Gastrocnemius medialis (tissue), 4 donors: Measurements from ENCODE around the gene PAK4. TPM values are rescaled to one million over a fixed set of nuclear protein-coding genes. Genes with fewer than 3 reads are reported as not detected.

ENCODE experiments used
- total RNA-seq, 4 donors: library from RNA; depleted of rRNA; stranded (reverse); fragments of >200 nt; gene quantifications; one replicate each; pipeline versions ENCODE4 v1.1.0 to v1.2.3, GENCODE V29; 2016

Gene PAK4
- total RNA-seq, 4 donors from 2014 or later, result 4.7 to 11.7 (median 8.3) TPM

Other genes with a start within 250 kb of the PAK4 start
- gene RINL, start 247.5 kb upstream of the PAK4 start, total RNA-seq, result 1 to 10 TPM in 3 of 4 donors, under 1 TPM in 1; 0.95 to 3.3 (median 2.9) TPM
- 100 to 1,000 TPM; 208 to 327 (median 285) TPM for gene SIRT2, start 226.2 kb upstream of the PAK4 start, total RNA-seq
- 10 to 100 TPM; 32.2 to 63.8 (median 53.6) TPM for gene NFKBIB, start 225.8 kb upstream of the PAK4 start, total RNA-seq
- gene CCER2, start 213.6 kb upstream of the PAK4 start, total RNA-seq, result under 1 TPM in 1 of 4 donors, not detected in 3; 0.46 TPM
- 10 to 100 TPM; 12.1 to 30.0 (median 27.8) TPM for gene SARS2, start 195.0 kb upstream of the PAK4 start, total RNA-seq
- gene MRPS12, start 194.8 kb upstream of the PAK4 start, total RNA-seq, result 10 to 100 TPM; 20.0 to 49.8 (median 36.1) TPM
- gene FBXO17, start 150.0 kb upstream of the PAK4 start, total RNA-seq, result 1 to 10 TPM; 1.6 to 4.2 (median 2.4) TPM
- 1 to 10 TPM in 1 of 4 donors, under 1 TPM in 2, not detected in 1; 0.20 to 1.2 (median 0.52) TPM for gene FBXO27, start 93.2 kb upstream of the PAK4 start, total RNA-seq
- gene ACP7, start 41.4 kb upstream of the PAK4 start, total RNA-seq, result not detected
- gene NCCRP1, start 71.2 kb downstream of the PAK4 start, total RNA-seq, result not detected
- gene SYCN, start 78.5 kb downstream of the PAK4 start, total RNA-seq, result not detected
- not detected for gene IFNL3, start 119.2 kb downstream of the PAK4 start, total RNA-seq
- not detected for gene IFNL4, start 123.1 kb downstream of the PAK4 start, total RNA-seq
- gene IFNL2, start 142.6 kb downstream of the PAK4 start, total RNA-seq, result not detected
- gene IFNL1, start 170.6 kb downstream of the PAK4 start, total RNA-seq, result not detected
- under 1 TPM in 1 of 4 donors, not detected in 3; 0.26 TPM for gene LRFN1, start 195.1 kb downstream of the PAK4 start, total RNA-seq
- gene GMFG, start 210.3 kb downstream of the PAK4 start, total RNA-seq, result 1 to 10 TPM; 2.3 to 5.4 (median 3.7) TPM
- 10 to 100 TPM; 30.9 to 63.7 (median 59.2) TPM for gene SAMD4B, start 216.6 kb downstream of the PAK4 start, total RNA-seq